Colonic mucosa (tissue), 4 donors: ENCODE results near the gene PSAT1. TPM values are rescaled to one million over a fixed set of nuclear protein-coding genes. Genes with fewer than 3 reads are reported as not detected.

Source experiments
- DNase-seq: peaks from one replicate; pipeline ENCODE4 v3.0.0-alpha.2; 2020
- H3K27ac ChIP-seq: fragments of 200-600 bp; one replicate; pipeline ENCODE4 v1.8.0; 2021
- H3K27me3 ChIP-seq: fragments of 200-600 bp; one replicate; pipeline ENCODE4 v1.8.0; 2021
- H3K36me3 ChIP-seq: fragments of 200-600 bp; one replicate; pipeline ENCODE4 v1.8.0; 2021
- H3K4me1 ChIP-seq: fragments of 200-600 bp; one replicate; pipeline ENCODE4 v1.8.0; 2021; ENCODE audit warnings: mild to moderate bottlenecking
- H3K4me3 ChIP-seq: fragments of 200-600 bp; one replicate; pipeline ENCODE4 v1.8.0; 2021
- H3K9ac ChIP-seq, 2 donors: one replicate each; pipeline ENCODE4 v1.7.0; 2013; ENCODE audit warnings: control low read depth in 2 of 2, low read depth in 2 of 2, low read length in 2 of 2
- H3K9me3 ChIP-seq: fragments of 200-600 bp; one replicate; pipeline ENCODE4 v1.8.0; 2021
- CTCF ChIP-seq: fragments of 200-600 bp; IDR thresholded peaks from one replicate; pipeline ENCODE4 v1.8.0; 2022; ENCODE audit warnings: antibody characterized with exemption, mild to moderate bottlenecking
- intact Hi-C: fragments of 100-400 bp; cut with DNase I; formaldehyde crosslinking; loops from one replicate; pipeline ENCODE4 v1.14.1; 2022
- total RNA-seq, 2 donors: library from RNA; stranded (reverse); fragmentation: NEBNext Ultra II Directional in 1 of 2; extraction: Animal tissue kit (Norgen Biotek cat#: 25700) in 1 of 2; gene quantifications; one replicate each; pipeline ENCODE4 v1.2.1, GENCODE V29; 2021
- donor health status: healthy.
- donor health status: DM: no; HTN: no; CAD: no.
- donor health status: DM: no; HTN: no; CAD: no.

The PSAT1 gene
- 10 to 100 TPM in 1 of 2 donors, 1 to 10 TPM in 1; 7.5 to 28.5 TPM for total RNA-seq

GRCh38 chr9:78296893-78297671 lies at the start of gene PSAT1:
PSAT1 (plus strand) TSS chr9:78297125; CDS start chr9:78297211, 86 bp downstream.
- H3K4me3 ChIP-seq, result peak within 1 kb of the TSS; percentile 68
- peak; percentile 87 for DNase-seq
- H3K27me3 ChIP-seq, result no peaks in the 10 kb centered on the region
- TF ChIP-seq CTCF, result no peak
- H3K9me3 ChIP-seq, result no peaks in the 10 kb centered on the region
- peak within 1 kb of the TSS; percentile 51 to 61 for H3K9ac ChIP-seq
- intact Hi-C loops, result no loop called here
- H3K4me1 ChIP-seq, result peaks cover 19% of the 10 kb centered on the region
- no peaks in the 10 kb centered on the region for H3K36me3 ChIP-seq
- no peak within 1 kb of the TSS for H3K27ac ChIP-seq

GRCh38 chr9:78248635-78249034 lies 48.3 kb upstream of the PSAT1 start:
- Histone ChIP-seq H3K36me3 (no peaks in the 10 kb centered on the region), H3K4me3 (no peak overlapping the region), H3K9ac (no peak overlapping the region), H3K27ac (no peak overlapping the region), H3K27me3 (no peaks in the 10 kb centered on the region), H3K9me3 (no peaks in the 10 kb centered on the region), H3K4me1 (no peaks in the 10 kb centered on the region)
- DNase-seq, result no peak
- TF ChIP-seq CTCF, result no peak
- intact Hi-C loops, result no loop called here

GRCh38 chr9:78249542-78249941 lies 47.4 kb upstream of the PSAT1 start:
- H3K4me3 ChIP-seq, result no peak overlapping the region
- intact Hi-C loops, result no loop called here
- DNase-seq, result no peak
- H3K36me3 ChIP-seq, result no peaks in the 10 kb centered on the region
- no peak for TF ChIP-seq CTCF
- no peaks in the 10 kb centered on the region for H3K4me1 ChIP-seq
- no peaks in the 10 kb centered on the region for H3K27me3 ChIP-seq
- no peaks in the 10 kb centered on the region for H3K9me3 ChIP-seq
- no peak overlapping the region for H3K9ac ChIP-seq
- no peak overlapping the region for H3K27ac ChIP-seq

GRCh38 chr9:78252616-78253015 lies 44.3 kb upstream of the PSAT1 start:
- intact Hi-C loops, result no loop called here
- no peak overlapping the region for H3K4me3 ChIP-seq
- H3K9me3 ChIP-seq, result no peaks in the 10 kb centered on the region
- no peak for DNase-seq
- no peaks in the 10 kb centered on the region for H3K27me3 ChIP-seq
- H3K36me3 ChIP-seq, result no peaks in the 10 kb centered on the region
- no peak for TF ChIP-seq CTCF
- no peaks in the 10 kb centered on the region for H3K4me1 ChIP-seq
- no peak overlapping the region for H3K9ac ChIP-seq
- H3K27ac ChIP-seq, result no peak overlapping the region

GRCh38 chr9:78253285-78253684 lies 43.6 kb upstream of the PSAT1 start:
- intact Hi-C loops, result no loop called here
- Histone ChIP-seq H3K36me3 (no peaks in the 10 kb centered on the region), H3K4me3 (no peak overlapping the region), H3K27me3 (no peaks in the 10 kb centered on the region), H3K4me1 (no peaks in the 10 kb centered on the region), H3K9ac (no peak overlapping the region), H3K9me3 (no peaks in the 10 kb centered on the region), H3K27ac (no peak overlapping the region)
- TF ChIP-seq CTCF, result no peak
- no peak for DNase-seq
